EH (cell line): Measurements from ENCODE around the gene OGDH.
"Not testable (repeated sequence)": the region's sequence is repeated elsewhere in the genome, so short reads cannot be mapped to it uniquely, and the experiment has no call there.

Experiments
- DNase-seq: peaks from one replicate; pipeline ENCODE4 v3.0.0-alpha.2; 2015; ENCODE audit warnings: low read depth

Gene OGDH

GRCh38 chr7:44580945-44581878 is 25.2 kb upstream of the OGDH start:
- DNase-seq = no peak

GRCh38 chr7:44581879-44582603 is 24.4 kb upstream of the OGDH start, which contains the start of gene TMED4:
TSS of gene TMED4 (minus strand) at chr7:44582231. CDS start at chr7:44582206, 25 bp downstream.
- DNase-seq = peak; percentile 99

DNA sequence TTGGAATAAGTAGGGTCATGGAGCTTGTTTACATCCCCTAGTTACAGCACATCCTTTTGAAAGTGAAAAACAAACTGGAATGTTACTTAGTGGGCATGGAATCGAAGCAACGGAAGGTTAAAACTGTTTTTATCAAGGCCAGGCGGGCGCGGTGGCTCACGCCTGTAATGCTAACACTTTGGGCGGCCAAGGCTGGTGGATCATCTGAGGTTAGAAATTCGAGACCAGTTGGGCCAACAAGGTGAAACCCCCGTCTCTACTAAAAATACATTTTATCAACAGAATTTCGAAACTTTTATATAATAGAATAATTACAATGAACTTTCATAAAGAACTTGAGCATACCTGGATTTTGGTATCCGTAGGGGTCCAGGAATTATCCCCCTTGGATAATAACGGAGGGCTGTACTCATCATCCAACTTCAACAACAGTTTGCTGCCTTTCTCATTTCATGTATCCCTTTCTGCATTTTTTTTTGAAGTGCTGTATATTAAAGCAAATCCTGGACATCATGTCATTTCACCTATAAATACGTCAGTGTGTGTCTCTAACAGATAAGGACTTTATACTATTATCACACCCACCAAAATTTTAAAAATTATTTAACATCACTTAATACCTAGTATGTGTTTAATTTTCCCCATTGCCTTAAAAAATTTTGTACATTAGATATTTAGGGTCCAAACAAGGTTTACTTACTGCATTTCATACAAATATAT is 23.1 kb upstream of the OGDH start:
- DNase-seq = no peak

GRCh38 chr7:44587843-44588711 is 18.4 kb upstream of the OGDH start:
- DNase-seq = peak; percentile 69

GRCh38 chr7:44590910-44591309 is 15.5 kb upstream of the OGDH start:
- DNase-seq = no peak

DNA sequence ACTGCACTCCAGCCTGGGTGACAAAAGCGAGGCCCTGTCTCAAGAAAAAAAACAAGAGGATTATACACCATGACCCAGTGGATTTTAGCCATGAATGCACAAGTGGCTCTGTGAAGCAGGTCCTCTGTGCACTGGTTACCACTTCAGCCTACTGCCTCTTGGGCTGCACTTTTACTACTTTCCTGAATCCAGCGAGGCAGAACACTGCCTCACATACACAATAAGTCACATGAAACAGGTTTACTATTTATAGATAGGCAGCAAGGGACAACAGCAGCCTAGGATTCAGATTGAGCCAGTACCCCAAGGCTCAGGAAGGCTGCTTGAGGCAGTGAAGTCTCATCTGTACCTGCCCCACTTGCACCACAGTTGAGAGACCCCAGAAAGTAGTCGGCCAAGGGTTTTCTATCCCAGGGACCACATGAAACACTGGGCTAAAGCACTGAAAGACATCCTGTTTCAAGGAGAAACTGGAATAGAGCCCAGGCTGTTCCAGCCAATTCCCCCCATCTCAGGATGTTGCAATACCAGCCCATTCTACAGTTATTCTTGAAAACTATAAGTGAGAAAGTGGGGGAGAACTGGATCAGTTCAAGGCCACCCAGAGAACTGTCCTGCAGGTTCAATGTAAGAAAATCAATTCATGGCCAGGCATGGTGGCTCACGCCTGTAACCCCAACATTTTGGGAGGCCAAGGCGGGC is 10.3 kb upstream of the OGDH start:
- peak; percentile 22 for DNase-seq

DNA sequence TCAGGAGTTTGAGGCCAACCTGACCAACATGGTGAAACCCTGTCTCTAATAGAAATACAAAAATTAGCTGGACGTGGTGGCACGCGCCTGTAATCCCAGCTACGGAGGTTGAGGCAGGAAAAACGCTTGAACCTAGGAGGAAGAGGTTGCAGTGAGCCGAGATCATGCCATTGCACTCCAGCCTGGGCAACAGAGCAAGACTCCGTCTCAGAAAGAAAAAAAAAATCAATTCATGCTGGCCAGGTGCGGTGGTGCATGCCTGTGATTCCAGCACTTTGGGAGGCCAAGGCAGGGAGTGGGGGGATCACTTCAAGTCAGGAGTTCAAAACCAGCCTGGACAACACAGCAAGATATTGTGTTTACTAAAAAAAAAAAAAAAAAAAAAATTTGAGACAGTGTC is 9.2 kb upstream of the OGDH start:
- DNase-seq = not testable (repeated sequence)

DNA sequence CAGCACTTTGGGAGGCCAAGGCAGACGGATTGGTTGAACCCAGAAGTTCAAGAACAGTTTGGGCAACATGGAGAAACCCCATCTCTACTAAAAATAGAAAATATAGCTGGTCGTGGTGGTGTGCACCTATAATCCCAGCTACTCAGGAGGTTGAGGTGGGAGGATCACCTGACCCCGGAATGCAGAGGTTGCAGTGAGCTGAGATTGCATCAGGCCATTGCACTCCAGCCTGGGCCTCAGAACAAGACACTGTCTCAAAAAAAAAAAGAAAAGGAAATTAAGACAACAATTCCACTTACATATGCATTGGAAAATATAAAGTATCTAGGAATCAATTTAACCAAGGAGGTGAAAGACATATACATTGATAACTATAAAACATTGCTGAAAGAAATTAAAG is 7.2 kb upstream of the OGDH start:
- DNase-seq = no peak

DNA sequence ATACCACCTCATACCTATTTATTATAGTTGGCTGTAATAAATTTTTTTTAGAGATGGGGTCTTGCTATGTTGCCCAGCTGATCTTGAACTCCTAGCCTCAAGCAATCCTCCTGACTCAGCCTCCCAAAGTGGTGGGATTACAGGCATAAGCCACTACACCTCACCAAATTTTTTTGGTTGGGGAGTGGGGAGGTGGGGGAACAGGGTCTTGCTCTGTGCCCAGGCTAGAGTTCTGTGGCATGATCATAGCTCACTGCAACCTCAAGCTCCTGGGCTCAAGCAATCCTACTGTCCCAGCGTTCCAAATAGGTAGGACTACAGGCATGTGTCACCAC is 3.9 kb upstream of the OGDH start:
- DNase-seq = no peak

GRCh38 chr7:44603193-44603592 is 3.2 kb upstream of the OGDH start:
- no peak for DNase-seq

DNA sequence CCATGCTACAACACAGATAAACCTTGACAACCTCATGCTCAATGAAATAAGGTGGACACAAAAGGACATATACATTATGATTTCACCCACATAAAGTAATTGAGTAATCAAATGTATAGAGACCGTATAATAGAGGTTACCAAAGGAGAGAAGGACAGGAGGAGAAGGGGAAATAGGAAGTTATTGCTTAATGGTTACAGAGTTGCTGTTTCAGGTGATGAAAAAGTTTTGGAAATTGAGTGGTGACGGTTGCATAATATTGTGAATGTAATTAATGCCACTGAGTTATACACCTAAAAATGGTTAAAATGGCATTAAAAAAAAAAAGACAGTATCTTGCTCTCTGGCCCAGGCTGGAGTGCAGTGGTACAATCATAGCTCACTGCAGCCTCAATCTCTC is 1.5 kb upstream of the OGDH start:
- no peak for DNase-seq

DNA sequence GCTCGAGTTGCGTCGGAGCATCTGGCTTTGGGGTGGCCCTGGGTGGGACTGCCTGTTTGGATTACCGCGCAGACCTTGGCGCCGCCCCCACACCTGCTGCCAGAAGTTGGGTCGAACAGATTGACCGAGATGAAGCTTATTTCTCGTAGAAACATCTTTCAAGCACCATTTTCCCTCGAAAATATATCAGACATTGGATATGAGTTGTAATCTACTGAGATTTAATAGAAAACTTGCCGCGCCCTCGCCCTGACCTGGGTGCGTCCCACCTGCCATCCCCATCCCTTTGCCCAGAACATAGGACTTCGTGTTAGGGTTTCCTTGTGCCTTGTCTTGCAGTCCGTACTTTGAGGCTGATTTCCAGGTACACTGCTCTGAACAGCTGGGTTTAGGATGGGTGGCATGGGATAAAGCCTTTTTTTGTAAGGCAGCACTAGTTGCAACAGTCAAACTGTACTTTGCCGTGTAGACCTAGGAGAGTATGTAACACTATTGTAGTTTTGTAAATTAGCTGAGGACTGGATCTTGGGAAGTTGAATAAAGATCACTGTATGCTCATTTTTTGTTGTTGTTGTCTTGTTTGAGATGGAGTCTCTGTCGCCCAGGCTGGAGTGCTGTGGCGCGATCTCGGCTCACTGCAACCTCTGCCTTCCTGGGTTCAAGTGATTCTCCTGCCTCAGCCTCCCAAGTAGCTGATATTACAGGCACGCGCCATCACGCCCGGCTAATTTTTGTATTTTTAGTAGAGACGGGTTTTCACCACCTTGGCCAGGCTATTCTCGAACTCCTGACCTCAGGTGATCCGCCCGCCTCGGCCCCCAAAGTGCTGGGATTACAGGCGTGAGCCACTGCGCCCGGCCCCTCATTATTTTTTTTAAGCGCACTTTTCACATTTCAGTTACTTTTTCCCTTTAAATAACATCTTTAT is 978 bp downstream of the OGDH start:
- DNase-seq = no peak

GRCh38 chr7:44608916-44609648 is 2.7 kb downstream of the OGDH start:
- peak; percentile 84 for DNase-seq

GRCh38 chr7:44609829-44610228 is 3.4 kb downstream of the OGDH start:
- no peak for DNase-seq

- DNase-seq = peak; percentile 27
These were observed 8.8 kb downstream of the OGDH start for GRCh38 chr7:44615149-44615611.

DNA sequence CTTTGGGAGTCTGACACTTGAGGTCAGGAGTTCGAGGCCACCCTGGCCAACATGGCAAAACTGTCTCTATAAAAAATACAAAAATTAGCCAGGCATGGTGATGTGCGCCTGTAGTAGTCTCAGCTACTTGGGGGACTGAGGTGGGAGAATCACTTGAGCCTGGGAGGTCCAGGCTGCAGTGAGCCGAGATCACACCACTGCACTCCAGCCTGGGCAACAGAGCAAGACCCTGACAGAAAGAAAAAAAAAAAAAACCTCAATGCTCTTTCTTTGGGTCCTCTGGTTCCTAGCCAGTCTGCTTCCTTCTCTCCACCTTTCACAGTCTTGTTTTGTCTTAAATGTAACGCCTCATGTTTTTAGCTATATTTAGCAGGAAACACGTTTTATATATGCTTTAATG is 9.4 kb downstream of the OGDH start:
- no peak for DNase-seq

DNA sequence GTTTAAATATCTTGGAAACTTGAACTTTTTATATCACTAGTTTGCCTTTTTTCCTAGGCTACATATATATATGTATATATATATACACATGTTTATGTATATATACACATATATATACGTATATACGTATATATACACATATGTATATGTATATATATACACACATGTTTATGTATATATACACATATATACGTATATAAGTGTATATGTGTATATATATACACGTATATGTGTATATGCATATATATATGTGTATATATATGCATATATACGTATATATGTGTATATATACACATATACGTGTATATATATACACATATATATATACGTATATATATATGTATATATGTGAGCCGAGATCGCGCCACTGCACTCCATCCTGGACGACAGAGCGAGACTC is 10.1 kb downstream of the OGDH start:
- DNase-seq = no peak

- DNase-seq = peak; percentile 68
These were observed 10.9 kb downstream of the OGDH start for GRCh38 chr7:44617225-44617890.

DNA sequence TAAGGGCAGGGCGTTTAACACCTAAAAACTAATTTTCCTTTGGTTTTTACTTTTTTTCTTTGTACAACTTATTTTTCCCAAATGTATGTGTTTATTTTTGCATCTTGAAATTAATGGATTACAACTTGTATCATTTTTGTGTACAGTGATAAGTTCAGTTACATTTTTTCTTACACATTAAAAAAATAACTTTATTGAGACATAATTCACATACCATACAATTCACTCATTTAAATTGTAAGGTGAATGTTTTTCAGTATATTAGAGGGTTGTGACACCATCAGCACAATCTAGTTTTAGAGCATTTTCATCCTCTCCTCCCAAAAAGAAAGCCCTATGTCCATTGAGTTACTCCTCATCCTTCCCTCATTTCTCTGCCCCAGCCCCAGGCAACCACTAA is 11.6 kb downstream of the OGDH start:
- no peak for DNase-seq
